OCI-LY1 (cell line): Measurements from ENCODE around the gene MAPRE3.

Experiments
- H2AFZ ChIP-seq: fragments of 200-600 bp; sonication (generic), shearing (Covaris generic); 2 replicates; pipeline ENCODE4 v1.6.0; 2014; ENCODE audit warnings: antibody characterized with exemption, mild to moderate bottlenecking, low read length
- H3F3A ChIP-seq: fragments of 200-600 bp; sonication (generic), shearing (Covaris generic); 2 replicates; pipeline ENCODE4 v1.6.0; 2014; ENCODE audit warnings: mild to moderate bottlenecking, antibody characterized with exemption, low read length, moderate library complexity; ENCODE audit not compliant: insufficient read depth
- H3K27ac ChIP-seq: fragments of 200-600 bp; sonication (generic); 2 replicates; pipeline ENCODE4 v1.5.1; 2014; ENCODE audit warnings: low read length, mixed run types, mild to moderate bottlenecking, low read depth; ENCODE audit not compliant: poor library complexity, severe bottlenecking
- H3K27me3 ChIP-seq: fragments of 200-600 bp; sonication (generic); 2 replicates; pipeline ENCODE4 v1.6.0; 2014; ENCODE audit warnings: antibody characterized with exemption, mild to moderate bottlenecking, low read length, moderate library complexity; ENCODE audit not compliant: insufficient read depth
- H3K36me3 ChIP-seq: fragments of 200-600 bp; sonication (generic); 2 replicates; pipeline ENCODE4 v1.6.1; 2014; ENCODE audit warnings: mild to moderate bottlenecking, antibody characterized with exemption, low read length, moderate library complexity, mixed read lengths; ENCODE audit not compliant: insufficient read depth
- H3K4me1 ChIP-seq: fragments of 200-600 bp; sonication (generic); 2 replicates; pipeline ENCODE4 v1.5.1; 2014; ENCODE audit warnings: mild to moderate bottlenecking, low read length, moderate library complexity; ENCODE audit not compliant: insufficient read depth, severe bottlenecking
- H3K4me2 ChIP-seq: fragments of 200-600 bp; sonication (generic), shearing (Covaris generic); 2 replicates; pipeline ENCODE4 v1.6.1; 2014; ENCODE audit warnings: low read length
- H3K4me3 ChIP-seq: fragments of 200-600 bp; sonication (generic); 2 replicates; pipeline ENCODE4 v1.5.1; 2014; ENCODE audit warnings: low read length, low read depth, mild to moderate bottlenecking, mixed read lengths; ENCODE audit not compliant: poor library complexity, severe bottlenecking
- H3K79me2 ChIP-seq: fragments of 200-600 bp; shearing (Covaris generic); 2 replicates; pipeline ENCODE4 v1.6.1; 2016; ENCODE audit warnings: mixed run types, low read length, mixed read lengths; ENCODE audit not compliant: insufficient read depth
- H3K9ac ChIP-seq: fragments of 200-600 bp; sonication (generic), shearing (Covaris generic); 2 replicates; pipeline ENCODE4 v1.6.1; 2014; ENCODE audit warnings: mild to moderate bottlenecking, low read length, mixed read lengths
- H3K9me2 ChIP-seq: fragments of 200-600 bp; sonication (generic), shearing (Covaris generic); 2 replicates; pipeline ENCODE4 v1.6.1; 2014; ENCODE audit warnings: low read depth, mild to moderate bottlenecking, low read length, mixed read lengths
- H3K9me3 ChIP-seq: fragments of 200-600 bp; shearing (Covaris generic); 2 replicates; pipeline ENCODE4 v1.6.1; 2014; ENCODE audit warnings: low read length, mixed read lengths
- H4K20me1 ChIP-seq: fragments of 200-600 bp; sonication (generic), shearing (Covaris generic); 2 replicates; pipeline ENCODE4 v1.6.0; 2016; ENCODE audit warnings: mild to moderate bottlenecking, low read length; ENCODE audit not compliant: insufficient read depth
- EZH2 ChIP-seq: fragments of 200-600 bp; sonication (generic), shearing (Covaris generic); IDR thresholded peaks from 2 replicates; pipeline ENCODE4 v1.8.0; 2017; ENCODE audit warnings: borderline replicate concordance, mixed run types, mild to moderate bottlenecking, antibody characterized with exemption, low read length, moderate library complexity, mixed read lengths
- TF ChIP-seq, protein P1 (sequence below): fragments of 200-600 bp; sonication (generic), shearing (Covaris generic); IDR thresholded peaks from 2 replicates; pipeline ENCODE4 v1.5.1; 2017; ENCODE audit warnings: mild to moderate bottlenecking, antibody characterized with exemption, low read length, moderate library complexity, mixed read lengths

MAPRE3 gene

GRCh38 chr2:27003007-27003406 lies 32.6 kb downstream of the MAPRE3 start:
- H3K9me2 ChIP-seq: no peaks in the 10 kb centered on the region
- H3K27me3 ChIP-seq: 0 out of 2 replicates have a peak, but pooled peaks cover 2% of the 10 kb centered on the region
- H2AFZ ChIP-seq: no peak overlapping the region
- no peak overlapping the region for H3K4me3 ChIP-seq
- H3K4me2 ChIP-seq: no peak overlapping the region
- H3K9me3 ChIP-seq: no peaks in the 10 kb centered on the region
- H4K20me1 ChIP-seq: no peaks in the 10 kb centered on the region
- no peak for TF ChIP-seq EZH2
- TF ChIP-seq, protein P1, sequence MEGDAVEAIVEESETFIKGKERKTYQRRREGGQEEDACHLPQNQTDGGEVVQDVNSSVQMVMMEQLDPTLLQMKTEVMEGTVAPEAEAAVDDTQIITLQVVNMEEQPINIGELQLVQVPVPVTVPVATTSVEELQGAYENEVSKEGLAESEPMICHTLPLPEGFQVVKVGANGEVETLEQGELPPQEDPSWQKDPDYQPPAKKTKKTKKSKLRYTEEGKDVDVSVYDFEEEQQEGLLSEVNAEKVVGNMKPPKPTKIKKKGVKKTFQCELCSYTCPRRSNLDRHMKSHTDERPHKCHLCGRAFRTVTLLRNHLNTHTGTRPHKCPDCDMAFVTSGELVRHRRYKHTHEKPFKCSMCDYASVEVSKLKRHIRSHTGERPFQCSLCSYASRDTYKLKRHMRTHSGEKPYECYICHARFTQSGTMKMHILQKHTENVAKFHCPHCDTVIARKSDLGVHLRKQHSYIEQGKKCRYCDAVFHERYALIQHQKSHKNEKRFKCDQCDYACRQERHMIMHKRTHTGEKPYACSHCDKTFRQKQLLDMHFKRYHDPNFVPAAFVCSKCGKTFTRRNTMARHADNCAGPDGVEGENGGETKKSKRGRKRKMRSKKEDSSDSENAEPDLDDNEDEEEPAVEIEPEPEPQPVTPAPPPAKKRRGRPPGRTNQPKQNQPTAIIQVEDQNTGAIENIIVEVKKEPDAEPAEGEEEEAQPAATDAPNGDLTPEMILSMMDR: no peak
- H3F3A ChIP-seq: no peaks in the 10 kb centered on the region
- H3K27ac ChIP-seq: no peak overlapping the region
- no peaks in the 10 kb centered on the region for H3K36me3 ChIP-seq
- H3K79me2 ChIP-seq: no peaks in the 10 kb centered on the region
- no peak overlapping the region for H3K9ac ChIP-seq
- H3K4me1 ChIP-seq: no peaks in the 10 kb centered on the region

- Histone ChIP-seq H3K4me2 (no peak overlapping the region), H2AFZ (no peak overlapping the region), H3K27me3 (peaks cover 2% of the 10 kb centered on the region; the same call in 1 of the 2 replicates), H3K9me2 (no peaks in the 10 kb centered on the region), H4K20me1 (no peaks in the 10 kb centered on the region), H3K4me3 (no peak overlapping the region), H3K27ac (no peak overlapping the region), H3K4me1 (no peaks in the 10 kb centered on the region), H3K9ac (no peak overlapping the region), H3K79me2 (no peaks in the 10 kb centered on the region), H3K9me3 (no peaks in the 10 kb centered on the region), H3F3A (no peaks in the 10 kb centered on the region), H3K36me3 (no peaks in the 10 kb centered on the region)
- TF ChIP-seq EZH2: no peak
- TF ChIP-seq, protein P1: no peak
Observed at GRCh38 chr2:27003857-27004256, 33.4 kb downstream of the MAPRE3 start.

- H2AFZ ChIP-seq: no peak overlapping the region
- H3K9me2 ChIP-seq: no peaks in the 10 kb centered on the region
- H3K4me2 ChIP-seq: no peak overlapping the region
- no peak for TF ChIP-seq EZH2
- TF ChIP-seq, protein P1: no peak
- no peaks in the 10 kb centered on the region for H4K20me1 ChIP-seq
- H3K27me3 ChIP-seq: peaks cover 2% of the 10 kb centered on the region; the same call in 1 of the 2 replicates
- no peaks in the 10 kb centered on the region for H3K4me1 ChIP-seq
- no peak overlapping the region for H3K9ac ChIP-seq
- no peaks in the 10 kb centered on the region for H3F3A ChIP-seq
- H3K79me2 ChIP-seq: no peaks in the 10 kb centered on the region
- no peaks in the 10 kb centered on the region for H3K9me3 ChIP-seq
- no peaks in the 10 kb centered on the region for H3K36me3 ChIP-seq
- H3K4me3 ChIP-seq: no peak overlapping the region
- H3K27ac ChIP-seq: no peak overlapping the region
Observed at GRCh38 chr2:27006602-27007415, 36.4 kb downstream of the MAPRE3 start.
